ENCODE measurements around the gene C5AR2.

C5AR2 gene

GRCh38 chr19:47391510-47392223 lies 59.7 kb downstream of the C5AR2 start:
- peak overlapping the region; percentile 98 for H3K27ac ChIP-seq (ENCODE audit: low read depth, low read length)

More at GRCh38 chr19:47391510-47392223, 59.7 kb downstream of the C5AR2 start:
- peak overlapping the region; percentile 61 for H3K4me3 ChIP-seq (ENCODE audit: low read length)
- no peaks in the 10 kb centered on the region for H3K27me3 ChIP-seq (ENCODE audit: control insufficient read depth, low read length)
- peaks cover 66% of the 10 kb centered on the region for H3K4me1 ChIP-seq (ENCODE audit: control insufficient read depth, low read length)
- no peaks in the 10 kb centered on the region for H3K9me3 ChIP-seq (ENCODE audit: control insufficient read depth, insufficient read depth, low read length)
- H3K79me2 ChIP-seq (ENCODE audit: control insufficient read depth, low read length): no peaks in the 10 kb centered on the region
- H3K4me2 ChIP-seq (ENCODE audit: low read length): peak overlapping the region; percentile 88
- no peaks in the 10 kb centered on the region for H4K20me1 ChIP-seq (ENCODE audit: control insufficient read depth, insufficient read depth, low read depth, low read length)
- TF ChIP-seq CTCF (IDR thresholded peaks at IDR 0.05; ENCODE audit: low read depth, low read length, poor library complexity, severe bottlenecking) (peak; percentile 93), EZH2phosphoT487 (IDR thresholded peaks at IDR 0.05; ENCODE audit: borderline replicate concordance, low read length) (no peak)
- no peaks in the 10 kb centered on the region for H3K9me2 ChIP-seq (replicated peaks; ENCODE audit: control insufficient read depth, low read length)
- H3F3A ChIP-seq (ENCODE audit: control insufficient read depth, insufficient read depth): peaks cover 23% of the 10 kb centered on the region
- H3K36me3 ChIP-seq (ENCODE audit: control insufficient read depth, low read length): no peaks in the 10 kb centered on the region; the same call in 1 of the 2 replicates

Data from DOHH2 (cell line).